ENCODE results near the gene TIMP2.

DNA sequence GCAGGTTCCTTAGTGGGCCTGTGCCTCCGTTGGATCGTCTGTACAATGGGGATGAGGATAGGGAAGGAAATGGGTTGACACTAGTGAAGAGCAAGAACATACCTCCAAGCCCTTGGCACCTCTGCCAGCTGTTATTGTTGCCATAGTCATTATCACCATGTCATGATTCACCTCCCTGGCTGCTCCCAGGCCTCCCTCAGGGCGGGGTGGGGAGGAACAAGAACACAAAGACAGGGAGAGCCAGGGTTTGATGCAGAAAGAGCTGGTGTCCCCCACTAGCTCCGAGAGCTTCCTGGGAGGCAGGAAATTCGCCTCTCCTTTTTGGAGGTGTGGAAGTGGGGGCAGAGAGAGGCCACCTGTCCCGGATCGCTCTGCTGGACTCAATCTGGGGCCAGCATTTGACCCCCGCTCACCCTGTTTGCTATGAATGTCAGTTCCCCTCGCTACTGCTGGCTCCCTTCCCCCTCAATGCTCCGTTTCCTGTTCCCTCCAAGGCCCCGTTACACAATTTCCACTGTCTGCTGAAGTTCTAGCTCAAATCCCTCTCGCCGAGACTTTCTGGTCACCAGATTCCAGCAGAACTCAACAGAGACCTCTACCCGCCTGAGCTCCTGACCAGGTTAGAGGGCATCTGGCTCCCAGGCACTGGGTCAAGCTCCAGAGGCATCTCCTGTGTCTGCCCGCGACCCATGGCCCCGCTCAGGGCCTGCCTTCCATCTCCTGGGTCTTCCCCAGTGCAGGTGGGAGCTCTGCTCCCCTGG lies 9.1 kb downstream of the TIMP2 start:
- TF ChIP-seq, protein P1, sequence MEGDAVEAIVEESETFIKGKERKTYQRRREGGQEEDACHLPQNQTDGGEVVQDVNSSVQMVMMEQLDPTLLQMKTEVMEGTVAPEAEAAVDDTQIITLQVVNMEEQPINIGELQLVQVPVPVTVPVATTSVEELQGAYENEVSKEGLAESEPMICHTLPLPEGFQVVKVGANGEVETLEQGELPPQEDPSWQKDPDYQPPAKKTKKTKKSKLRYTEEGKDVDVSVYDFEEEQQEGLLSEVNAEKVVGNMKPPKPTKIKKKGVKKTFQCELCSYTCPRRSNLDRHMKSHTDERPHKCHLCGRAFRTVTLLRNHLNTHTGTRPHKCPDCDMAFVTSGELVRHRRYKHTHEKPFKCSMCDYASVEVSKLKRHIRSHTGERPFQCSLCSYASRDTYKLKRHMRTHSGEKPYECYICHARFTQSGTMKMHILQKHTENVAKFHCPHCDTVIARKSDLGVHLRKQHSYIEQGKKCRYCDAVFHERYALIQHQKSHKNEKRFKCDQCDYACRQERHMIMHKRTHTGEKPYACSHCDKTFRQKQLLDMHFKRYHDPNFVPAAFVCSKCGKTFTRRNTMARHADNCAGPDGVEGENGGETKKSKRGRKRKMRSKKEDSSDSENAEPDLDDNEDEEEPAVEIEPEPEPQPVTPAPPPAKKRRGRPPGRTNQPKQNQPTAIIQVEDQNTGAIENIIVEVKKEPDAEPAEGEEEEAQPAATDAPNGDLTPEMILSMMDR (conservative IDR thresholded peaks at IDR 0.05) = no peak
- TF ChIP-seq EZH2 (IDR thresholded peaks at IDR 0.05; ENCODE audit: low read depth) = no peak
